Measurements from ENCODE around the gene RPS6KL1.
A peak's percentile ranks its signal among the peaks of the same experiment; 100 is the strongest.

RPS6KL1 gene
- total RNA-seq: 2.7 to 4.6 reads per million in 2 donors

DNA sequence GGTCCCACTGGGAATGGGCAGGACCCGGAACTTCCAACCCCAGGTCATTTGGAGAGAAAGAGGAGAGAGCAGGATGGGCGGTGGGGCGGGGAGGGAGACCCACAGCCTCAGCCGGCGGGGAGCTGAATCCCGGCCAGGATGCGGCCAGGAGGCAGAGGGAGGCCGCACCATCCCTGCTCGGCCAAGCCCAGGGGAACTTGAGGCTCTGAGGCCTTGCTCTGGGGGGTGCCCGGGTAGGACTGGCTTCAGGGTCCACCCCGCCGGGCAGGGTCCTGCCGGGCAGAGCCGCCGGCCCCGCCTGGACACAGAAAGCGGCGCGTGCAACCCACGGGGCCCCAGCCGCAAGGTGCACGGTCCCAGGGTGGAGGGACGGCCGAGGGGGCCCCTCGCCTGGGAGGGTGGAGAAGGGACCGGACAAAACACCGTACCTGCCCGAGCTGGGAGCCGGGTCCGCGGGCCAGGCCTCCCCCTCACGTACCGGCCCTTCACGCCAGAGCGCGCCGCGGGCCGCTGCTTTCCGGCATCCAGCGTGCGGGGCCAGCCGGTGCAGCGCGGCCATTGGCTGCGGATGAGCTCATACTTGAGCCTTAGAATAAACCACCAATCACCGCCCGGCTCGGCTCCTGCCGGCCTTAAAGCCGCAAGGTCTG lies at the start of gene RPS6KL1:
RPS6KL1 (minus strand) TSS at position 509 of the 650 bp plus-strand sequence. CDS start 1,719 bp downstream, outside the sequence.
- peak; percentile 57 for DNase-seq

- DNase-seq: no peak
Measured at GRCh38 chr14:74968811-74969210, 45.8 kb upstream of the RPS6KL1 start.

- DNase-seq: no peak
Measured at GRCh38 chr14:74965486-74966153, 42.6 kb upstream of the RPS6KL1 start.

DNA sequence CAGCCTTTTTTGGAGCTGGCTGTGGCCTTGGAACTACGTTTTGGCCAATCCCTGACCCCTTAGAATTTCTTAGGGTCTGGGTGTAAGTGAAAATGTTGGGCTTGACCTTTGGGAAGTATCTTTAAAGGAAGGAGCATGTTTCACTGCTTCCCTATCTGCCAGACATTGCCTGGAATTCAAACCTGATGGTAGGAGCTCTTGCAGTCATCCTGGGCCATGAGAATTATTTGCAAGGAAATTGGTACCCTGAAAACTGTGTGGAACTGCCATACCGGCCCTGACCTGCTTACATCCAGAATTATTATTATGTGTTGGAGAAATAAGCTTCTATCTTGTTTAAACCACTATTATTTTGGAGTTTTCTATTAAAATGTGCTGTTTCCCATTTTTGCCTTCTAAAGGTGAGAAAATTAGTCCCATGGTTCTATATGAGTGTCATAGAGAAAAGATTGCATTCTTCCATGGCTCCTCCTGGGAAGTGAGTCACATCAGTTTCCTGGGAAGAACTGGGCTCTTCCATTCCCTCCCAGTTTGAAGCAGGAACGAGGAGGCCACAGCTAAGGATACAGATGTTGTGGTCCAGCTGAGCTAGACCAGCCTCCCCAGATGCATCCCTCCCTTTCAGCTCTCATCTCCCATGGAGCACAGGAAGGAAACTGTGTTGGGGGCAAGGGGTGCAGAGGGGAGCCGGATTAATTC lies 41.9 kb upstream of the RPS6KL1 start:
- no peak for DNase-seq

DNA sequence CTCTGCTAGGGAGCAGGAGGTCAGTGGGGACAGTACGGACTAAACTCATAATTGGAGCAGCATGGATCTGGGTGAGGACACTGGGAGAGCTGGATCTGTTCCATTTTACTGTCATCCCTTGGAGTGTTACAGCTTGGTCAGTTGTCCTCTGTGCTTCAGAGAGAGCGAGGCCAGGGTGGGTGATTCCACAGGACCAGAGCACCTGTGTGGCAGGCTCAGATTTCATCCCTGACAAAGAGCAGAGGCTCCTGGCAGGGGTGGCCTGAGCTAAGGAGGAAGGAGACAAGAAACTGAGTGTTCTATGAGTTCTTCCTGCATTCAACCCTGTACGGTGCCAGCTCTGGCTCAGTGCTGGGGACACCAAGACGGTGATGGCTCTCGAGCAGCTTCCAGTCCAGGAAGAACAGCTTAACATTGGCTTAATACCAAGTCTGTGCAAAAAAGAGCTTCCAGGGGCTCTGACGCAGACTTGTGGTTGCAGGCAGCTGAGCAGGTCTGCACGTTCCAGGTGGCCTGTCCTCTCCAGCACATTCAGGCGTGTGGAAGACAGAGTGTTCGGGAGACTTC lies 40.7 kb upstream of the RPS6KL1 start:
- no peak for DNase-seq

GRCh38 chr14:74963178-74963704 lies 40.2 kb upstream of the RPS6KL1 start:
- DNase-seq: no peak

GRCh38 chr14:74962493-74962892 lies 39.4 kb upstream of the RPS6KL1 start:
- no peak for DNase-seq

GRCh38 chr14:74962046-74962445 lies 39.0 kb upstream of the RPS6KL1 start:
- no peak for DNase-seq

DNA sequence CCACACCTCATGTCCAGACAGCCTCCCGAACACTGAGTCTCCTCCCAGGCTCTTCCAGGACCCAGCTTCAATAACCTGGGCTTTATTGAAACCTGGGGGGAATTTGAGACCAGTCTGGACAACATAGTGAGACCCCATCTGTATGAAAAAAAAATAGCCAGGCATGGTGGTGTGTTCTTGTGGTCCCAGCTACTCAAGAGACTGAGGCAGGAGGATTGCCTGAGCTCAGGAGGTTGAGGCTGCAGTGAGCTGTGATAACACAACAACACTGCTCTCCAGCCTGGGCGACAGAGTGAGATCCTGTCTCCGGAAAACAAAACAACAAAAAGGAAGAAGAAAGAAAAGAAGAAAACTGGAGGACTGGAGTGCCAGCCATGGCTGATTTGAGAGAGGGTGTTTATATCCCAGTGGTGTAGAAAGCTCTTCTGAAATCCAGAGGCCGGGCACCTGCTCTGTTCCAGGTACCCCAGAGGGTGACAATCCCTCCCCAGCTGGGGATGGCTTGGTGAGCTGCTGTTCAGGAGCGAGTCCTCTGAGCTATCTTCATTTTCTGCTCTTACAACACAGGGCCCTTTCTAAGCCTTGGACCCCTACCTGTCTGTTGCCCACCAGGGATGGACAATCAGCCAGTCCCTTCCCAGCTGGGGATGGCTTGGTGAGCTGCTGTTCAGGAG lies 38.3 kb upstream of the RPS6KL1 start:
- DNase-seq: no peak

DNA sequence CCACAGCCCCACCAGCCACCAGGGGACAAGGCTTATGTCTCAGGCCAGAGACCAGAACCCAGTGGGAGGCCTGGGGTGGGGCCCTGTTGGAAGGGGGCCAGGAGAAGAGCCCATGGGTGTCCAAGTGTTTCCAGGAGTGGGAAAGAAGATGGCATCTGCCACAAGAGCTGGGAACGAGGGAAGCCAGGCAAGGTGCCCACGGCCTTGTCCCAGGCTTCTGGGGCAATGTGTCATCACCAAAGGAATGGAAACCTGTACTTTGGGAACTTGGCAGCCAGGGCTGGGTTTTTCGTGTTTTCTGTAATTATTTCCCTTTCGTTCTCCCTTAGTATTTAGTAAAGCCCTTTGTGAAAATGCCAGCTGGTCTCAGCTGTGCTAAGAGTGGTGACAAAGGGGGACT lies 37.7 kb upstream of the RPS6KL1 start:
- no peak for DNase-seq

GRCh38 chr14:74959596-74960180 lies 36.6 kb upstream of the RPS6KL1 start:
- no peak for DNase-seq

DNA sequence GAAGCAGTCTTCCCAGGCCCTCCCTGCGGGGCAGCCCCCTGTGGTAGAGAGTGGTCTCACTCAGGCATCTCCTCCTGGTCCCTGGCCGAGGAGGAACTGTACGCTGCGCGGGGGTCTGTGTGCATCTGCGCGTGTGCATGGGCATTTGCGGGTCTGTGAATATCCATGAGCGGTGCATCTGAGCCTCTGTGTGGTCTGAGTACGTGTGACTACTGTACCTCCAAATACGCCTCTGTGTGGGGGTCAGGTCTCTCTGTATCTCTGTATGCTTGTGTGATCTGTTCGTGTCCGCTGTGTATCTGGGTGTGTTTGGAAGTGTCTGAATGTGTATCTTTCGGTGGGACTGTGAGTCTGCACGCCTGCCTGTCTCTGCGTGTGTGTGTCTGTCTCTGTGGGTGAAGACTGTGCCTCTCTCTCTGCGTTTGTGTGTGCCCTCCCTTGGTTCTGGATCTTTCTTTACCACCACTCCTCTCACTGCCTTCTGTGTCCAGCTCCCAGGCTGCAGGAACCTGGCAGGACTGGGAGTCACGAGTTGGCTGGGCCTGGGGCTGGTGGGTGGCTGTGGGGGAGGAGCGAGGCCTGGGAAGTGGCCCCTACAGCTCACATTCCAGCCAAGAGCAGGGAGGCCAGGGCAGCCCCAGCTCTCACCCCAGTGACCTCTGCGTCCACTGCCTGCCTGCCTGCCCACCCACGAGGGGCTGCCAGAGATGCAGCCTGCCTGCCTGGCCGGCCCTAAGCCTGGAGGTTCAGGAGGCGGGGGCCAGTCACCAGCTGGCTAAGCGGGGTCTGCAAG lies 33.4 kb upstream of the RPS6KL1 start:
- DNase-seq: no peak

DNA sequence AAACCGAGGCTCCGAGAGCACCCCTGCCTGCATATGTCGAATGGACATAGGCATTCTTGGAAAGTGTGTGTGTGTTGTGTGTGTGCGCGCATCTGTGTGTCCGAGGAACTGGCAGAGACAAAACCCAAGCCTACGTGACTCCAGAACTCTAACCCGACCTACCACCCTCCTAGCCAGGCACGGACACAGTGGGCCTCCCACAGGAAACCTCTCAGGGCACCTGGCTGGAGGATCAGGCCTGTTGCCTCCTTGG lies 32.9 kb upstream of the RPS6KL1 start:
- DNase-seq: no peak

GRCh38 chr14:74955229-74956026 lies 32.4 kb upstream of the RPS6KL1 start, which contains the start of gene PGF:
Gene PGF, minus strand, starts transcription at chr14:74955597. Its CDS starts 355 bp downstream, at chr14:74955242.
- DNase-seq: peak; percentile 24

DNA sequence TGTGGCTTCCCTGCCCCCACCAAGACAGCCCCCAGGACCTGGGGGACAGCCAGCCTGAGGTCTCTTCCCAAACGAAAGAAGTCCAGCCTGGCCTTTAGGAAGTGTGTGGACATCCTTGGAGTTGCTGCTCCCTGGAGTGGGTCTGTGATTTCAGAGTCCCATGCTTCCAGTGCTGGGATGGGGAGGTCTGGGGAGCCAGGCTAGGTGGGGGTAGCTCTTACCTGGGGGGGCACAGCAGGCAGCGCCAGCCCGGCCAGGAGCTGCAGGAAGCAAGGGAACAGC lies 31.8 kb upstream of the RPS6KL1 start:
- no peak for DNase-seq

GRCh38 chr14:74954232-74954946 lies 31.3 kb upstream of the RPS6KL1 start:
- DNase-seq: no peak

DNA sequence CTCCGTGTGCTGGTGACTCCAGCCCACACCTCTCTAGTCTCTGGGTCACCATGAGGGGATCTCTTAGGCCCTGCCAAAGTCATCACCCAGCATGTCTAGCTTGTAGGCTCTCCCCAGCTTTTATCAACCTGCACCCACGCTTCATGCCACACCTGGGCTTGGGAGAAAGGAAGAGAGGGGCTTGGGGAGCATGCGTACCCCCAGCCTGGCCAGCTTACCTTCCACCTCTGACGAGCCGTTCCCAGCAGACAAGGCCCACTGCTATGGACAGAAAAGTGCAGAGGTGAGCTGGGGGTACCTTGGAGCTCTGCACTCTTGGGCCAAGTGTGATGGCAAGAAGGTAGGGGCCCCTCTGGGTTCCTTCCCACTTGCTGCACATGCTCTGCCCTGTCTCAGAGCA lies 30.6 kb upstream of the RPS6KL1 start:
- DNase-seq: no peak

GRCh38 chr14:74952697-74953484 lies 29.8 kb upstream of the RPS6KL1 start:
- DNase-seq: no peak

- DNase-seq: no peak
Measured at GRCh38 chr14:74952180-74952665, 29.2 kb upstream of the RPS6KL1 start.
